ENCODE results near the gene MYO9B. TPM values are rescaled to one million over a fixed set of nuclear protein-coding genes. Genes with fewer than 3 reads are reported as not detected.
A peak's percentile ranks its signal among the peaks of the same experiment; 100 is the strongest.

The MYO9B gene
- total RNA-seq, 1 donor from 2014 or later = 30.7 TPM

- Histone ChIP-seq H3K9me3 (replicated peaks) (no peaks in the 10 kb centered on the region), H3K27ac (replicated peaks) (peak overlapping the region; percentile 75), H3K27me3 (ENCODE audit: low read depth) (no peaks in the 10 kb centered on the region), H3K36me3 (peaks cover 27% of the 10 kb centered on the region), H3K4me3 (no peak overlapping the region), H3K4me1 (peaks cover 39% of the 10 kb centered on the region)
- intact Hi-C loops (cut with micrococcal nuclease) = no loop called here
- peak; percentile 65 for DNase-seq
- no peak for TF ChIP-seq CTCF (IDR thresholded peaks at IDR 0.05; ENCODE audit: borderline replicate concordance)
Measured at GRCh38 chr19:17107546-17108452, 32.2 kb downstream of the MYO9B start.

GRCh38 chr19:17108453-17108784 lies 32.8 kb downstream of the MYO9B start:
- H3K9me3 ChIP-seq (replicated peaks) = no peaks in the 10 kb centered on the region
- H3K4me1 ChIP-seq = peaks cover 45% of the 10 kb centered on the region
- H3K4me3 ChIP-seq = no peak overlapping the region
- peaks cover 21% of the 10 kb centered on the region for H3K36me3 ChIP-seq
- H3K27ac ChIP-seq (replicated peaks) = peak overlapping the region; percentile 75
- intact Hi-C loops (cut with micrococcal nuclease) = no loop called here
- TF ChIP-seq CTCF (IDR thresholded peaks at IDR 0.05; ENCODE audit: borderline replicate concordance) = no peak
- no peak for DNase-seq
- no peaks in the 10 kb centered on the region for H3K27me3 ChIP-seq (ENCODE audit: low read depth)

- Histone ChIP-seq H3K27ac (replicated peaks) (peak overlapping the region; percentile 21), H3K27me3 (ENCODE audit: low read depth) (no peaks in the 10 kb centered on the region), H3K36me3 (peaks cover 13% of the 10 kb centered on the region), H3K9me3 (replicated peaks) (no peaks in the 10 kb centered on the region), H3K4me1 (peaks cover 49% of the 10 kb centered on the region), H3K4me3 (no peak overlapping the region)
- no peak for TF ChIP-seq CTCF (IDR thresholded peaks at IDR 0.05; ENCODE audit: borderline replicate concordance)
- no peak for DNase-seq
- intact Hi-C loops (cut with micrococcal nuclease) = no loop called here
Measured at GRCh38 chr19:17109300-17109699, 33.7 kb downstream of the MYO9B start.

- Histone ChIP-seq H3K27me3 (ENCODE audit: low read depth) (no peaks in the 10 kb centered on the region), H3K27ac (replicated peaks) (peak overlapping the region; percentile 60), H3K4me3 (no peak overlapping the region), H3K4me1 (peaks cover 49% of the 10 kb centered on the region), H3K9me3 (replicated peaks) (no peaks in the 10 kb centered on the region), H3K36me3 (peaks cover 15% of the 10 kb centered on the region)
- intact Hi-C loops (cut with micrococcal nuclease) = no loop called here
- no peak for TF ChIP-seq CTCF (IDR thresholded peaks at IDR 0.05; ENCODE audit: borderline replicate concordance)
- DNase-seq = peak; percentile 64
Measured at GRCh38 chr19:17109962-17110598, 34.5 kb downstream of the MYO9B start.

GRCh38 chr19:17110599-17110966 lies 35.0 kb downstream of the MYO9B start:
- TF ChIP-seq CTCF (IDR thresholded peaks at IDR 0.05; ENCODE audit: borderline replicate concordance) = no peak
- no peak for DNase-seq
- H3K4me3 ChIP-seq = no peak overlapping the region
- H3K27me3 ChIP-seq (ENCODE audit: low read depth) = no peaks in the 10 kb centered on the region
- no peaks in the 10 kb centered on the region for H3K9me3 ChIP-seq (replicated peaks)
- peaks cover 49% of the 10 kb centered on the region for H3K4me1 ChIP-seq
- peaks cover 15% of the 10 kb centered on the region for H3K36me3 ChIP-seq
- peak overlapping the region; percentile 60 for H3K27ac ChIP-seq (replicated peaks)
- intact Hi-C loops (cut with micrococcal nuclease) = no loop called here
